H9 (cell line): Measurements from ENCODE around the gene PCDHGC5. TPM values are rescaled to one million over a fixed set of nuclear protein-coding genes. Genes with fewer than 3 reads are reported as not detected.

Experiments used
- DNase-seq: peaks from one replicate; pipeline ENCODE4 v3.0.0-alpha.2; 2017
- H2AFZ ChIP-seq: one replicate; pipeline ENCODE4 v1.6.1; 2013; ENCODE audit warnings: mild to moderate bottlenecking, low read length, control low read depth, moderate library complexity
- H2AK5ac ChIP-seq: 2 replicates; pipeline ENCODE4 v1.6.1; 2013; ENCODE audit warnings: low read length, control low read depth, mixed read lengths; ENCODE audit not compliant: insufficient read length
- H2BK120ac ChIP-seq: one replicate; pipeline ENCODE4 v1.6.1; 2013; ENCODE audit warnings: low read depth, mild to moderate bottlenecking, low read length, control low read depth, inconsistent platforms; ENCODE audit not compliant: poor library complexity, severe bottlenecking
- H2BK12ac ChIP-seq: 2 replicates; pipeline ENCODE4 v1.6.1; 2013; ENCODE audit warnings: low read length, control low read depth, mixed read lengths, low read depth; ENCODE audit not compliant: insufficient read length
- H2BK15ac ChIP-seq: 2 replicates; pipeline ENCODE4 v1.6.1; 2013; ENCODE audit warnings: low read depth, low read length, control low read depth
- H2BK20ac ChIP-seq: one replicate; pipeline ENCODE4 v1.6.1; 2013; ENCODE audit warnings: low read depth, mild to moderate bottlenecking, low read length, control low read depth, inconsistent platforms; ENCODE audit not compliant: poor library complexity, severe bottlenecking
- H2BK5ac ChIP-seq: 2 replicates; pipeline ENCODE4 v1.6.1; 2013; ENCODE audit warnings: low read length, control low read depth, mixed read lengths; ENCODE audit not compliant: insufficient read length
- H3K14ac ChIP-seq: 2 replicates; pipeline ENCODE4 v1.6.1; 2013; ENCODE audit warnings: low read length, control low read depth; ENCODE audit not compliant: insufficient read depth
- H3K18ac ChIP-seq: 2 replicates; pipeline ENCODE4 v1.6.1; 2013; ENCODE audit warnings: low read depth, mild to moderate bottlenecking, mixed read lengths, low read length, control low read depth; ENCODE audit not compliant: insufficient read length
- H3K23ac ChIP-seq: 2 replicates; pipeline ENCODE4 v1.6.1; 2013; ENCODE audit warnings: low read length, control low read depth, mixed read lengths, low read depth; ENCODE audit not compliant: insufficient read length
- H3K23me2 ChIP-seq: 2 replicates; pipeline ENCODE4 v1.6.1; 2013; ENCODE audit warnings: low read depth, mild to moderate bottlenecking, mixed read lengths, low read length, control low read depth; ENCODE audit not compliant: insufficient read length, poor library complexity, severe bottlenecking
- H3K27ac ChIP-seq: 2 replicates; pipeline ENCODE4 v1.5.1; 2013; ENCODE audit warnings: low read length, control low read depth, mixed read lengths, low read depth; ENCODE audit not compliant: insufficient read length
- H3K27me3 ChIP-seq: 2 replicates; pipeline ENCODE4 v1.6.1; 2013; ENCODE audit warnings: low read length, control low read depth, inconsistent platforms; ENCODE audit not compliant: insufficient read depth
- H3K4ac ChIP-seq: 2 replicates; pipeline ENCODE4 v1.6.1; 2013; ENCODE audit warnings: low read depth, mild to moderate bottlenecking, control low read depth, inconsistent platforms, low read length, moderate library complexity
- H3K4me1 ChIP-seq: 2 replicates; pipeline ENCODE4 v1.6.1; 2013; ENCODE audit warnings: low read length, control low read depth, inconsistent platforms; ENCODE audit not compliant: insufficient read depth
- H3K4me2 ChIP-seq: 2 replicates; pipeline ENCODE4 v1.6.1; 2013; ENCODE audit warnings: low read length, control low read depth, mixed read lengths; ENCODE audit not compliant: insufficient read length, insufficient read depth
- H3K56ac ChIP-seq: 2 replicates; pipeline ENCODE4 v1.6.1; 2013; ENCODE audit warnings: low read depth, mild to moderate bottlenecking, mixed read lengths, low read length, control low read depth; ENCODE audit not compliant: insufficient read length
- H3K79me1 ChIP-seq: 2 replicates; pipeline ENCODE4 v1.6.1; 2013; ENCODE audit warnings: low read depth, mild to moderate bottlenecking, moderate library complexity, low read length, control low read depth, inconsistent platforms; ENCODE audit not compliant: insufficient read depth, poor library complexity, severe bottlenecking
- H3K79me2 ChIP-seq: 2 replicates; pipeline ENCODE4 v1.6.1; 2013; ENCODE audit warnings: low read length, control low read depth, inconsistent platforms; ENCODE audit not compliant: insufficient read depth
- H3K9ac ChIP-seq: 2 replicates; pipeline ENCODE4 v1.6.1; 2013; ENCODE audit warnings: low read length, control low read depth, mixed read lengths; ENCODE audit not compliant: insufficient read length; ENCODE audit errors: extremely low read depth
- H3K9me3 ChIP-seq: one replicate; pipeline ENCODE4 v1.6.1; 2013; ENCODE audit warnings: low read depth, low read length, inconsistent platforms; ENCODE audit not compliant: control insufficient read depth
- H3T11ph ChIP-seq: one replicate; pipeline ENCODE4 v1.6.1; 2013; ENCODE audit warnings: mild to moderate bottlenecking, low read length, control low read depth, inconsistent platforms
- H4K20me1 ChIP-seq: one replicate; pipeline ENCODE4 v1.6.1; 2013; ENCODE audit not compliant: control insufficient read depth, insufficient read length, insufficient read depth
- H4K5ac ChIP-seq: 2 replicates; pipeline ENCODE4 v1.6.1; 2013; ENCODE audit warnings: low read depth, mild to moderate bottlenecking, mixed read lengths, low read length, control low read depth; ENCODE audit not compliant: insufficient read length
- H4K8ac ChIP-seq: replicated peaks from 2 replicates; pipeline ENCODE4 v1.6.1; 2013; ENCODE audit warnings: low read length, control low read depth, mixed read lengths, low read depth; ENCODE audit not compliant: insufficient read length
- H4K91ac ChIP-seq: 2 replicates; pipeline ENCODE4 v1.6.1; 2013; ENCODE audit warnings: low read depth, mild to moderate bottlenecking, moderate library complexity, mixed read lengths, low read length, control low read depth; ENCODE audit not compliant: insufficient read length
- H3K27ac Mint-ChIP-seq, 3 experiments: 2 replicates in 2 of 3; 3 replicates in 1 of 3; pipeline ENCODE4 v1.8.0; 2020 to 2021; ENCODE audit warnings: mixed read lengths in 3 of 3, mild to moderate bottlenecking in 1 of 3, moderate library complexity in 1 of 3
- H3K27me3 Mint-ChIP-seq: 2 replicates; pipeline ENCODE4 v1.8.0; 2021; ENCODE audit warnings: low read depth, mild to moderate bottlenecking, moderate library complexity, mixed read lengths
- H3K36me3 Mint-ChIP-seq, 3 experiments: 2 replicates in 2 of 3; 3 replicates in 1 of 3; pipeline ENCODE4 v1.8.0; 2020 to 2021; ENCODE audit warnings: low read depth in 3 of 3, mixed read lengths in 3 of 3; ENCODE audit not compliant: insufficient read depth in 1 of 3
- H3K4me1 Mint-ChIP-seq, 2 experiments: 2 replicates each; pipeline ENCODE4 v1.8.0; 2020; ENCODE audit warnings: mixed read lengths in 2 of 2
- H3K4me3 Mint-ChIP-seq, 2 experiments: 2 replicates in 1 of 2; 3 replicates in 1 of 2; pipeline ENCODE4 v1.8.0; 2020 to 2021; ENCODE audit warnings: mild to moderate bottlenecking in 2 of 2, mixed read lengths in 2 of 2, moderate library complexity in 1 of 2
- H3K9me3 Mint-ChIP-seq, 2 experiments: 2 replicates in 1 of 2; 3 replicates in 1 of 2; pipeline ENCODE4 v1.8.0; 2020; ENCODE audit warnings: mild to moderate bottlenecking in 2 of 2, mixed read lengths in 2 of 2, moderate library complexity in 1 of 2
- WGBS: extraction: QIAGEN DNeasy Blood & Tissue Kit; methylation state at CpG from one replicate; pipeline ENCODE4 v1.1.7; 2013; ENCODE audit warnings: missing lambda C conversion rate, low lambda C conversion rate, mixed read lengths; ENCODE audit not compliant: insufficient read length; ENCODE audit errors: extremely low coverage; 5-methylcytosine and 5-hydroxymethylcytosine counted together
- total RNA-seq: library from RNA; stranded (reverse); gene quantifications from 2 replicates; pipeline ENCODE4 v1.2.1, GENCODE V29; 2021
- TF ChIP-seq, protein P1 (sequence below): fragments of 200-600 bp; sonication (generic); conservative IDR thresholded peaks from 3 replicates; pipeline ENCODE4 v1.8.0; 2021; ENCODE audit warnings: antibody characterized with exemption, mild to moderate bottlenecking

The PCDHGC5 gene
- total RNA-seq, 1 experiment from 2014 or later = 0.66 TPM

DNA sequence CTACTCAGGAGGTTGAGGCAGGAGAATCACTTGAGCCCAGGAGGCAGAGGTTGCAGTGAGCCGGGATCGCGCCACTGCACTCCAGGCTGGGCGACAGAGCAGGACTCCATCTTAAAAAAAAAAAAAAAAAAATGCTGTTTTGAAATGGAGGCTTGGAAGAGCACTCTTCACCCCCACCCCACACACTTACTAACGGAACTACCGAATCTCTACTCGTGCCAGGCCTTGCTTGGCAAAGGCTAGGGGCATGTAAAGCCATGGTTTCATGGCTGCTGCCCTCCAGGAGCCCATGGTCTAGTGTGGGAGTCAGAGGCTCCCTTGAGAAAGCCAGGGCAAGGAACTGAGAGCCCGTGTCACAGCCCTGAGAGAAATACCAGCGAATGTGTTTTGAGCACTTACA lies 21.3 kb downstream of the PCDHGC5 start:
- peaks cover 4% of the 10 kb centered on the region; the same call in 1 of the 2 replicates for H3K4me1 ChIP-seq
- H3K27me3 ChIP-seq = no peaks in the 10 kb centered on the region
- H3K14ac ChIP-seq = no peak overlapping the region
- no peak overlapping the region for H2AFZ ChIP-seq
- H2BK5ac ChIP-seq = no peak overlapping the region
- H2BK12ac ChIP-seq = no peak overlapping the region
- no peak overlapping the region for H4K5ac ChIP-seq
- TF ChIP-seq, protein P1, sequence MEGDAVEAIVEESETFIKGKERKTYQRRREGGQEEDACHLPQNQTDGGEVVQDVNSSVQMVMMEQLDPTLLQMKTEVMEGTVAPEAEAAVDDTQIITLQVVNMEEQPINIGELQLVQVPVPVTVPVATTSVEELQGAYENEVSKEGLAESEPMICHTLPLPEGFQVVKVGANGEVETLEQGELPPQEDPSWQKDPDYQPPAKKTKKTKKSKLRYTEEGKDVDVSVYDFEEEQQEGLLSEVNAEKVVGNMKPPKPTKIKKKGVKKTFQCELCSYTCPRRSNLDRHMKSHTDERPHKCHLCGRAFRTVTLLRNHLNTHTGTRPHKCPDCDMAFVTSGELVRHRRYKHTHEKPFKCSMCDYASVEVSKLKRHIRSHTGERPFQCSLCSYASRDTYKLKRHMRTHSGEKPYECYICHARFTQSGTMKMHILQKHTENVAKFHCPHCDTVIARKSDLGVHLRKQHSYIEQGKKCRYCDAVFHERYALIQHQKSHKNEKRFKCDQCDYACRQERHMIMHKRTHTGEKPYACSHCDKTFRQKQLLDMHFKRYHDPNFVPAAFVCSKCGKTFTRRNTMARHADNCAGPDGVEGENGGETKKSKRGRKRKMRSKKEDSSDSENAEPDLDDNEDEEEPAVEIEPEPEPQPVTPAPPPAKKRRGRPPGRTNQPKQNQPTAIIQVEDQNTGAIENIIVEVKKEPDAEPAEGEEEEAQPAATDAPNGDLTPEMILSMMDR = no peak
- no peak overlapping the region for H2BK20ac ChIP-seq
- no peak overlapping the region for H3K23ac ChIP-seq
- H3K79me2 ChIP-seq = no peaks in the 10 kb centered on the region
- Mint-ChIP-seq H3K36me3 (peaks cover 8 to 20% (median 9%) of the 10 kb centered on the region in 3 experiments), H3K9me3 (no peaks in the 10 kb centered on the region; a peak in 1 of 5 replicates), H3K27ac (peak overlapping the region in 1 of 3 experiments; percentile 65; a peak in 1 of 7 replicates), H3K4me1 (peaks cover 46 to 50% of the 10 kb centered on the region in 2 experiments), H3K27me3 (peaks cover 3% of the 10 kb centered on the region; the same call in 1 of the 2 replicates), H3K4me3 (no peak overlapping the region)
- H2AK5ac ChIP-seq = no peak overlapping the region
- no peak overlapping the region for H3K18ac ChIP-seq
- peaks cover 17% of the 10 kb centered on the region for H3K23me2 ChIP-seq
- no peak for DNase-seq
- no peak overlapping the region for H4K8ac ChIP-seq
- no peak overlapping the region for H4K91ac ChIP-seq
- no peaks in the 10 kb centered on the region for H4K20me1 ChIP-seq
- no peak overlapping the region for H2BK120ac ChIP-seq
- no peak overlapping the region for H2BK15ac ChIP-seq
- H3K9ac ChIP-seq = no peak overlapping the region
- no peak overlapping the region for H3K56ac ChIP-seq
- H3K4me2 ChIP-seq = no peak overlapping the region
- H3K79me1 ChIP-seq = no peaks in the 10 kb centered on the region
- no CpG with 5 or more reads among the region's 9 CpGs for WGBS
- H3T11ph ChIP-seq = no peak overlapping the region
- no peak overlapping the region for H3K27ac ChIP-seq
- no peaks in the 10 kb centered on the region for H3K9me3 ChIP-seq
- H3K4ac ChIP-seq = no peak overlapping the region
